Spleen (tissue), 11 donors: ENCODE data around the gene FLAD1. TPM values are rescaled to one million over a fixed set of nuclear protein-coding genes. Genes with fewer than 3 reads are reported as not detected.

Source experiments
- DNase-seq: peaks from one replicate; pipeline ENCODE4 v3.0.0-alpha.2; 2020
- H3K27ac ChIP-seq, 8 donors: fragments of 200-600 bp; sonication (generic) in 7 of 8; 1 replicate in 4 of 8; 2 replicates in 4 of 8; pipeline versions ENCODE4 v1.5.0 to v1.8.0; 2016 to 2021; ENCODE audit warnings: inconsistent platforms in 4 of 8, mild to moderate bottlenecking in 4 of 8, moderate library complexity in 1 of 8
- H3K27me3 ChIP-seq, 7 donors: fragments of 200-600 bp; sonication (generic) in 6 of 7; replicated peaks in 1 of 7; 1 replicate in 4 of 7; 2 replicates in 3 of 7; pipeline versions ENCODE4 v1.5.0 to v1.8.0; 2016 to 2021; ENCODE audit warnings: inconsistent platforms in 3 of 7, mild to moderate bottlenecking in 1 of 7
- H3K36me3 ChIP-seq, 6 donors: fragments of 200-600 bp; sonication (generic) in 5 of 6; 1 replicate in 4 of 6; 2 replicates in 2 of 6; pipeline versions ENCODE4 v1.5.0 to v1.8.0; 2016 to 2021; ENCODE audit warnings: inconsistent platforms in 2 of 6
- H3K4me1 ChIP-seq, 6 donors: fragments of 200-600 bp; sonication (generic) in 5 of 6; 1 replicate in 3 of 6; 2 replicates in 3 of 6; pipeline versions ENCODE4 v1.5.0 to v1.8.0; 2016 to 2021; ENCODE audit warnings: inconsistent platforms in 3 of 6
- H3K4me3 ChIP-seq, 8 donors: fragments of 200-600 bp; sonication (generic) in 7 of 8; 1 replicate in 4 of 8; 2 replicates in 4 of 8; pipeline versions ENCODE4 v1.5.0 to v1.8.0; 2016 to 2021; ENCODE audit warnings: inconsistent platforms in 4 of 8, mild to moderate bottlenecking in 4 of 8, moderate library complexity in 2 of 8
- H3K9me3 ChIP-seq, 8 donors: fragments of 200-600 bp; sonication (generic) in 7 of 8; 1 replicate in 4 of 8; 2 replicates in 4 of 8; pipeline versions ENCODE4 v1.5.0 to v1.8.0; 2016 to 2021; ENCODE audit warnings: inconsistent platforms in 4 of 8
- CTCF ChIP-seq, 11 experiments: fragments of 200-600 bp in 7 of 11; fragments of 450-650 bp in 4 of 11; sonication (generic) in 4 of 11; IDR thresholded peaks in 8 of 11; conservative IDR thresholded peaks in 3 of 11; 1 replicate in 7 of 11; 2 replicates in 4 of 11; pipeline versions ENCODE4 v1.4.0 to v1.8.0; 2016 to 2021; ENCODE audit warnings: antibody characterized with exemption in 11 of 11, inconsistent platforms in 4 of 11, mild to moderate bottlenecking in 1 of 11
- POLR2A ChIP-seq, 3 donors: fragments of 450-650 bp; IDR thresholded peaks; one replicate each; pipeline ENCODE4 v1.5.1; 2017; ENCODE audit warnings: antibody characterized with exemption in 3 of 3, mild to moderate bottlenecking in 1 of 3
- POLR2AphosphoS5 ChIP-seq, 3 donors: sonication (generic); formaldehyde crosslinking; IDR thresholded peaks; one replicate each; pipeline ENCODE4 v1.5.1; 2017; ENCODE audit warnings: antibody characterized with exemption in 3 of 3
- WGBS, 5 donors: extraction: QIAGEN DNeasy Blood & Tissue Kit in 3 of 5; methylation state at CpG; one replicate each; pipeline versions ENCODE4 v1.1.5 to v1.1.7; 2013 to 2018; 5-methylcytosine and 5-hydroxymethylcytosine counted together
- intact Hi-C: fragments of 100-400 bp; cut with DNase I; formaldehyde crosslinking; loops from one replicate; pipeline ENCODE4 v1.15.0; 2023; ENCODE audit warnings: low total_unique reads
- polyA plus RNA-seq, 3 donors: library from polyadenylated mRNA; stranded (reverse); fragments of 200-250 nt; gene quantifications; one replicate each; pipeline ENCODE4 v1.2.1, GENCODE V29; 2013
- total RNA-seq, 7 donors: library from RNA; depleted of rRNA in 3 of 7; stranded (reverse); fragments of >200 nt in 3 of 7; fragmentation: NEBNext Ultra II Directional in 4 of 7; extraction: Animal tissue kit (Norgen Biotek cat#: 25700) in 4 of 7; gene quantifications; one replicate each; pipeline versions ENCODE4 v1.1.0 to v1.2.1, GENCODE V29; 2016 to 2021
- donor health status: healthy with polysubstance abuse.
- donor health status: DM: no; HTN: no; CAD: no; lungs with moderate emphysema.
- donor health status: DM: no; HTN: no; CAD: no.
- donor health status: Bipolar disorder and iron deficiency.
- donor health status: healthy.
- donor health status: DM: no; HTN: no; CAD: no.
- donor health status: DM: yes; HTN: yes; CAD: no.

The FLAD1 gene
- total and polyA plus RNA-seq, 10 donors = 27.1 to 43.4 (median 31.6) TPM

GRCh38 chr1:154941333-154942013 lies 41.7 kb upstream of the FLAD1 start:
- no peak for TF ChIP-seq CTCF (IDR thresholded peaks at IDR 0.05 in 8 of 11, conservative IDR thresholded peaks at IDR 0.05 in 3 of 11)
- TF ChIP-seq POLR2AphosphoS5 (IDR thresholded peaks at IDR 0.05) = peak; percentile 47 to 81 (median 61)
- intact Hi-C loops = no loop called here
- 44 to 76% (median 58%) methylated on average over 2 to 5 of the region's 5 CpGs for WGBS, 5 donors
- Histone ChIP-seq H3K9me3 (no peaks in the 10 kb centered on the region), H3K27me3 (no peaks in the 10 kb centered on the region), H3K36me3 (peaks cover 0 to 23% (median 18%) of the 10 kb centered on the region in 6 donors), H3K4me1 (peaks cover 51 to 94% (median 78%) of the 10 kb centered on the region in 6 donors), H3K27ac (peak overlapping the region; percentile 30 to 99 (median 82)), H3K4me3 (no peak overlapping the region)
- DNase-seq = peak; percentile 86

DNA sequence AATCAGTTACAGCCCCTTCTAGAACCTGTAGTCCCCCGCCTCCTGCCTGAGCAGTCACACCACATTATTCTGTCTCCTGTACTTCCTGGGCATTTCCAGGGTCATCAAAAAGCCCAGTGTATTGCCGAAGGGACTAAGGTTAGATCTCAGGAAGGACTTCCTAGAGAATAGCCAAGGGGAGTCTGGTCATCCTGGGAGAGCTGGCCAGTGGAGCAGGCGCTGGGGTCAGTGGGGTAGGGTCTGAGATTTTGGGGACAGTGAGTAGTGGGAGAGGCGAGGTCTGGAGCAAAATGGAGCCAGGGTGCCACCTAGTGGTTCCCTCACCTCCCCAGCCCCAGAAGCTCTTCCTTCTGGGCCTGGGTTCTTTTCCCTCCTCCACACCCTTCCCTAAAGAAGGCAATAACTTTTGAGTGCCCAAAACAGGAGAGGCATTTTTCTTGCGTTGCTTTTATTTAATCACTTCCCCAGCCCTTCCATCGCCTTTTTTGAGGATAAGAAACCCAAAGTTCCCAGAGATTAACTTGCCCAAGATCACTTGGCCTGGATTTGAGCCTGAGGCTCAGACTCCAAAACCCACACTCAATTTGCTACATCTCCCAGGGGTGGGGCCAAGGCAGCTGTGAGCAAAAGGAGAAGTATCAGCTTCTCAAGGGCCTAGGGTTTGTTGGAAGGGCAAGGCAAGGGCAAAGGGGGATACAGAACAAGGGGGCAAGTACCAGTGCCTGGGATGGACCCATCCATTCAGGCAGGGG lies 39.3 kb upstream of the FLAD1 start:
- 18 to 28% (median 23%) methylated on average over 5 to 6 of the region's 6 CpGs for WGBS, 5 donors
- no peaks in the 10 kb centered on the region for H3K27me3 ChIP-seq
- peaks cover 45 to 78% (median 64%) of the 10 kb centered on the region in 6 donors for H3K4me1 ChIP-seq
- intact Hi-C loops = no loop called here
- no peaks in the 10 kb centered on the region for H3K9me3 ChIP-seq
- peak in 10 of 11 experiments; percentile 58 to 84 (median 78) for TF ChIP-seq CTCF (IDR thresholded peaks at IDR 0.05 in 8 of 11, conservative IDR thresholded peaks at IDR 0.05 in 3 of 11)
- TF ChIP-seq POLR2A (IDR thresholded peaks at IDR 0.05) = no peak
- TF ChIP-seq POLR2AphosphoS5 (IDR thresholded peaks at IDR 0.05) = peak in 2 of 3 donors; percentile 22 to 23
- peaks cover 0 to 46% (median 34%) of the 10 kb centered on the region in 6 donors for H3K36me3 ChIP-seq
- peak overlapping the region; percentile 30 to 99 (median 82) for H3K27ac ChIP-seq
- H3K4me3 ChIP-seq = peak overlapping the region in 1 of 8 donors; percentile 49
- DNase-seq = no peak

DNA sequence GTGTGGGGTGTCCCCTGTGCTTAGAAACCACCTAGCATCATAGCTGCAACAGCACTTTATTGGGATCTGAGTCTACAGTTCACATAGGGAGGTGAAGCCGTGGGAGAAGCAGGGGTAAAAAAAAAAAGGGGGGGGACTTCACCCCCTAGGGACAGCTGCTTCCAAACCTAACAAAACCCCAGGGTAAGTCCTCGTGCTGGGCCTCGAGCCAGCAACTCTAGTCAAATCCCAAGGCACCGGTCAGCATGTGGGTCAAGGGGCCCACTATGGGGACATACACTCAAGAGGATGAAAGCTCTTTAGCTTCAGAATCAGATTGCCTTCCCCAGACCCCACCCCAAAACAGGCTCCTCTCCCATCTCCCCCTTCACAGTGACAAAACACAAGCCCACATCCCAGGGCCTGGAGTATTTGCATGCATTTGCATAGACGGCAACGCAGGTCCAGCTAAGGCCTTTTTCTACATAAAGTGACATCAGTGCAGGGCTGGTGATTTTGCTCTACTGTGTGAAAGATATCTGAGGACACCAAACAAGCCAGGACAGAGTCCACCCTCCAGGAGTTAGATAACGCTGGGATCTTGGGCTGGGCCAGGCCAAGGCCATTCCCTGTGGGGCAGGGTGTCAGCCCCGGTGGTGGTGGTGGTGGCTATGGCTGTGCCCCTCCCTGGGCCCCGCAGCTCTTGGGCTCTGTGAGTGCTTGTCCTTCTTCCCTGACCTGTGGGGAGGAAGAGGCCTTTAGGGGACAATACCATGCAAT lies 38.6 kb upstream of the FLAD1 start:
- Histone ChIP-seq H3K27me3 (no peaks in the 10 kb centered on the region), H3K27ac (peak overlapping the region in 7 of 8 donors; percentile 72 to 99 (median 84)), H3K9me3 (no peaks in the 10 kb centered on the region), H3K36me3 (peaks cover 0 to 52% (median 34%) of the 10 kb centered on the region in 6 donors), H3K4me1 (peaks cover 45 to 70% (median 59%) of the 10 kb centered on the region in 6 donors), H3K4me3 (no peak overlapping the region)
- intact Hi-C loops = no loop called here
- peak in 1 of 3 donors; percentile 46 for TF ChIP-seq POLR2AphosphoS5 (IDR thresholded peaks at IDR 0.05)
- TF ChIP-seq POLR2A (IDR thresholded peaks at IDR 0.05) = no peak
- DNase-seq = no peak
- WGBS, 5 donors = 37 to 54% (median 42%) methylated on average over 7 to 9 of the region's 9 CpGs

- H3K36me3 ChIP-seq = peaks cover 0 to 60% (median 39%) of the 10 kb centered on the region in 6 donors
- no peak overlapping the region for H3K4me3 ChIP-seq
- H3K27me3 ChIP-seq = no peaks in the 10 kb centered on the region
- no peak for DNase-seq
- H3K27ac ChIP-seq = peak overlapping the region in 6 of 8 donors; percentile 78 to 99 (median 87)
- peaks cover 40 to 65% (median 56%) of the 10 kb centered on the region in 6 donors for H3K4me1 ChIP-seq
- no peaks in the 10 kb centered on the region for H3K9me3 ChIP-seq
- TF ChIP-seq POLR2A (IDR thresholded peaks at IDR 0.05) = no peak
- TF ChIP-seq CTCF (IDR thresholded peaks at IDR 0.05 in 8 of 11, conservative IDR thresholded peaks at IDR 0.05 in 3 of 11) = no peak
- TF ChIP-seq POLR2AphosphoS5 (IDR thresholded peaks at IDR 0.05) = peak in 1 of 3 donors; percentile 45
- 77 to 84% (median 79%) methylated on average over 12 to 15 of the region's 15 CpGs for WGBS, 5 donors
- intact Hi-C loops = no loop called here
These were observed 37.8 kb upstream of the FLAD1 start for GRCh38 chr1:154945160-154945961.
